Left cardiac atrium (tissue), 4 donors: ENCODE data around the gene CCDC40. TPM values are rescaled to one million over a fixed set of nuclear protein-coding genes. Genes with fewer than 3 reads are reported as not detected.

Experiments used
- ATAC-seq, 2 donors: fragments of 200-7000 bp; cut with Tn5 transposase; one replicate each; pipeline ENCODE4 v1.9.1; 2020; ENCODE audit warnings: mild to moderate bottlenecking in 2 of 2, moderate library complexity in 2 of 2
- DNase-seq: peaks from one replicate; pipeline ENCODE4 v3.0.0-alpha.2; 2020
- intact Hi-C, 2 donors: fragments of 100-400 bp; cut with DNase I; formaldehyde crosslinking; loops; one replicate each; pipeline versions ENCODE4 v1.14.1 to v1.15.1; 2022 to 2023
- microRNA-seq, 2 donors: library from miRNA; unstranded; fragments of <30 nt; microRNA quantifications; one replicate each; pipeline ENCODE4 v1.2.0, GENCODE V29; 2020
- total RNA-seq, 2 donors: library from RNA; stranded (reverse); fragmentation: NEBNext Ultra II Directional; extraction: Animal tissue kit (Norgen Biotek cat#: 25700); gene quantifications; one replicate each; pipeline ENCODE4 v1.2.1, GENCODE V29; 2021
- donor health status: DM: no; HTN: yes; CAD: no.
- donor health status: DM: no; HTN: yes; CAD: no; lungs with severe emphysema.
- donor health status: DM: yes; HTN: yes; CAD: no.
- donor health status: Dilated cardiomyopathy.

The CCDC40 gene
- total RNA-seq, 2 donors from 2014 or later, result 5.9 to 9.8 TPM

- ATAC-seq (no peak), DNase-seq (no peak)
- intact Hi-C loops, result no loop called here
Observed at GRCh38 chr17:80142929-80143328, 106.5 kb downstream of the CCDC40 start.

GRCh38 chr17:80145076-80146075 is 108.9 kb downstream of the CCDC40 start:
- ATAC-seq (no peak), DNase-seq (no peak)
- intact Hi-C loops, result loop anchor here in 1 of 2 donors (5.0 kb wide), 1 partner anchor 43 kb away; the partner anchor contains the start of gene GAA

- intact Hi-C loops, result loop anchor here in 1 of 2 donors (5.0 kb wide), 1 partner anchor 44 kb away; the partner anchor contains the start of gene GAA
- peak; percentile 16 to 29 for ATAC-seq
- DNase-seq, result no peak
Observed at GRCh38 chr17:80146121-80147034, 109.9 kb downstream of the CCDC40 start.

GRCh38 chr17:80147035-80147822 is 110.8 kb downstream of the CCDC40 start, which contains the start of gene EIF4A3:
TSS of gene EIF4A3 (minus strand) at chr17:80147128. CDS start at chr17:80146961, 167 bp downstream.
- DNase-seq (peak; percentile 99), ATAC-seq (peak; percentile 97 to 98)
- intact Hi-C loops, result loop anchor here in 1 of 2 donors (5.0 kb wide), 1 partner anchor 45 kb away; the partner anchor contains the start of gene GAA

Small RNAs within 50 kb of the gene (microRNA-seq; reads per million reads assigned to microRNA genes)
- 0 reads per million in 2 donors for gene MIR1268B

Other genes starting within 250 kb of the CCDC40 start
- 1 to 10 TPM; 4.1 to 5.9 TPM for gene CBX8, start 239.6 kb upstream of the CCDC40 start, total RNA-seq
- 10 to 100 TPM; 17.9 to 24.2 TPM for gene CBX4, start 197.2 kb upstream of the CCDC40 start, total RNA-seq
- gene TBC1D16, start 770 bp upstream of the CCDC40 start, total RNA-seq, result 10 to 100 TPM; 29.9 to 30.9 TPM
- 10 to 100 TPM; 43.8 to 48.7 TPM for gene GAA, start 64.9 kb downstream of the CCDC40 start, total RNA-seq
- 10 to 100 TPM; 36.6 to 46.9 TPM for gene EIF4A3, start 110.5 kb downstream of the CCDC40 start, total RNA-seq
- not detected for gene CARD14, start 133.4 kb downstream of the CCDC40 start, total RNA-seq
- 10 to 100 TPM; 18.0 to 23.0 TPM for gene SGSH, start 183.7 kb downstream of the CCDC40 start, total RNA-seq
- gene SLC26A11, start 183.8 kb downstream of the CCDC40 start, total RNA-seq, result 1 to 10 TPM; 6.4 to 6.6 TPM
- 10 to 100 TPM; 43.4 to 48.4 TPM for gene RNF213, start 224.2 kb downstream of the CCDC40 start, total RNA-seq